ENCODE measurements around the gene ERCC2. TPM values are rescaled to one million over a fixed set of nuclear protein-coding genes. Genes with fewer than 3 reads are reported as not detected.

Gene ERCC2
- total and polyA plus RNA-seq, 2 of the 4 experiments (the other 2 are of a cell fraction): 30.6 to 66.5 TPM

GRCh38 chr19:45346449-45346848 lies 23.9 kb downstream of the ERCC2 start:
- Histone ChIP-seq H3K9ac (ENCODE audit: low read depth, low read length) (no peak overlapping the region), H3K4me1 (ENCODE audit: control insufficient read depth, insufficient read depth, low read length) (no peaks in the 10 kb centered on the region), H4K8ac (ENCODE audit: low read depth in 2 of 2, low read length in 2 of 2) (no peak overlapping the region), H2BK15ac (ENCODE audit: low read depth, low read length) (no peak overlapping the region), H3K4me2 (ENCODE audit: low read depth, low read length) (no peak overlapping the region), H3K9me1 (ENCODE audit: insufficient read depth, low read length) (peaks cover 2% of the 10 kb centered on the region; the same call in 1 of the 2 replicates), H3K36me3 (ENCODE audit: control insufficient read depth, insufficient read depth, low read length) (peaks cover 10% of the 10 kb centered on the region), H2AFZ (replicated peaks; ENCODE audit: low read length, poor library complexity) (peak overlapping the region; percentile 32), H4K20me1 (ENCODE audit: insufficient read depth, low read length) (peaks cover 8% of the 10 kb centered on the region), H4K5ac (ENCODE audit: low read depth, low read length) (no peak overlapping the region), H2BK5ac (ENCODE audit: low read depth, low read length, poor library complexity, severe bottlenecking) (no peak overlapping the region), H3K27ac (ENCODE audit: insufficient read depth, low read length) (no peak overlapping the region), H3K56ac (ENCODE audit: extremely low read depth, insufficient read depth, low read length) (no peak overlapping the region), H3K14ac (replicated peaks; ENCODE audit: low read depth, low read length) (no peak overlapping the region), H2BK120ac (ENCODE audit: low read depth, low read length) (no peak overlapping the region), H3K4me3 (ENCODE audit: insufficient read depth, low read depth, low read length) (no peak overlapping the region), H2BK20ac (ENCODE audit: low read depth, low read length) (no peak overlapping the region), H2AK5ac (ENCODE audit: low read depth, low read length) (no peak overlapping the region), H2AK9ac (replicated peaks; ENCODE audit: low read depth, low read length, poor library complexity) (peak overlapping the region; percentile 42), H4K91ac (ENCODE audit: insufficient read depth, low read depth, low read length) (no peak overlapping the region), H3K27me3 (ENCODE audit: control insufficient read depth, insufficient read depth, low read length) (peaks cover 9% of the 10 kb centered on the region), H3K18ac (ENCODE audit: low read depth, low read length) (no peak overlapping the region), H3K23ac (ENCODE audit: low read depth, low read length) (no peak overlapping the region), H3K79me1 (ENCODE audit: low read depth in 1 of 2, low read length in 2 of 2) (no peaks in the 10 kb centered on the region), H3K9me3 (ENCODE audit: control insufficient read depth, insufficient read depth, low read length) (no peaks in the 10 kb centered on the region), H3K4ac (ENCODE audit: low read depth, low read length) (no peak overlapping the region)
- POLR2A ChIA-PET (ENCODE audit: unreplicated experiment): interaction anchor here (0.5 kb wide), 1 partner anchor 110 kb away, joined by 3 read pairs; no protein-coding TSS in a partner anchor
- BruUV-seq (replicated peaks): no TSS peak
- DNase-seq (no peak), ATAC-seq (ENCODE audit: low read depth) (no peak)
- 59% methylated on average over 10 of the region's 27 CpGs; no CpG with 5 or more reads in 1 of the 2 experiments for WGBS, 2 experiments (ENCODE audit: extremely low coverage in 2 of 2, insufficient read length in 1 of 2)
- dilution Hi-C loops (cut with HindIII; ENCODE audit: low sequenced_read_pairs, unreplicated experiment) (no loop called here), in situ Hi-C loops (cut with MboI; ENCODE audit: low sequenced_read_pairs) (no loop called here), intact Hi-C loops (cut with micrococcal nuclease) (no loop called here)
- CTCF ChIA-PET: no interaction called here
- TF ChIP-seq CEBPB (IDR thresholded peaks at IDR 0.05; ENCODE audit: low read depth, low read length) (no peak), ELK1 (IDR thresholded peaks at IDR 0.05; ENCODE audit: borderline replicate concordance, low read depth, low read length) (no peak), POLR2A (IDR thresholded peaks at IDR 0.05; ENCODE audit: low read depth, low read length) (no peak), CHD1 (IDR thresholded peaks at IDR 0.05; ENCODE audit: low read depth, low read length) (no peak), FOS (IDR thresholded peaks at IDR 0.05; ENCODE audit: low read depth, low read length) (no peak), CTCF (conservative IDR thresholded peaks at IDR 0.05; ENCODE audit: low read depth, low read length) (no peak)

Measured in IMR-90 (cell line).